IPS-18a (cell line): Measurements from ENCODE around the gene ITPR2.

ENCODE experiments used
- H3K27ac ChIP-seq: one replicate; pipeline ENCODE4 v1.5.1; 2013; ENCODE audit warnings: low read length
- H3K27me3 ChIP-seq: one replicate; pipeline ENCODE4 v1.6.1; 2013; ENCODE audit warnings: mild to moderate bottlenecking, low read length; ENCODE audit not compliant: control insufficient read depth, insufficient read depth
- H3K36me3 ChIP-seq: one replicate; pipeline ENCODE4 v1.6.1; 2013; ENCODE audit warnings: low read depth, low read length; ENCODE audit not compliant: control insufficient read depth
- H3K4me1 ChIP-seq: one replicate; pipeline ENCODE4 v1.6.1; 2013; ENCODE audit warnings: low read depth, low read length; ENCODE audit not compliant: control insufficient read depth
- H3K4me3 ChIP-seq: one replicate; pipeline ENCODE4 v1.5.1; 2013; ENCODE audit warnings: low read length
- H3K9ac ChIP-seq: one replicate; pipeline ENCODE4 v1.6.1; 2013; ENCODE audit warnings: mild to moderate bottlenecking, low read length, moderate library complexity
- H3K9me3 ChIP-seq: one replicate; pipeline ENCODE4 v1.6.1; 2013; ENCODE audit warnings: low read depth, low read length; ENCODE audit not compliant: control insufficient read depth

ITPR2 gene

GRCh38 chr12:26830783-26831551 lies 2.0 kb downstream of the ITPR2 start:
- Histone ChIP-seq H3K27me3 (peaks cover 18% of the 10 kb centered on the region), H3K36me3 (no peaks in the 10 kb centered on the region), H3K27ac (no peak overlapping the region), H3K4me1 (peaks cover 18% of the 10 kb centered on the region), H3K9ac (no peak overlapping the region), H3K9me3 (no peaks in the 10 kb centered on the region), H3K4me3 (peak overlapping the region; percentile 27)

GRCh38 chr12:26830363-26830762 lies 2.6 kb downstream of the ITPR2 start:
- peak overlapping the region; percentile 27 for H3K4me3 ChIP-seq
- H3K9ac ChIP-seq: no peak overlapping the region
- H3K36me3 ChIP-seq: no peaks in the 10 kb centered on the region
- H3K4me1 ChIP-seq: peaks cover 18% of the 10 kb centered on the region
- peaks cover 18% of the 10 kb centered on the region for H3K27me3 ChIP-seq
- no peaks in the 10 kb centered on the region for H3K9me3 ChIP-seq
- H3K27ac ChIP-seq: no peak overlapping the region

- Histone ChIP-seq H3K9ac (no peak overlapping the region), H3K27ac (no peak overlapping the region), H3K4me3 (no peak overlapping the region), H3K36me3 (no peaks in the 10 kb centered on the region), H3K4me1 (peaks cover 18% of the 10 kb centered on the region), H3K9me3 (no peaks in the 10 kb centered on the region), H3K27me3 (peaks cover 15% of the 10 kb centered on the region)
These were observed 4.5 kb downstream of the ITPR2 start for GRCh38 chr12:26828280-26829073.

- Histone ChIP-seq H3K4me1 (peaks cover 23% of the 10 kb centered on the region), H3K27me3 (peaks cover 6% of the 10 kb centered on the region), H3K9ac (no peak overlapping the region), H3K36me3 (no peaks in the 10 kb centered on the region), H3K27ac (no peak overlapping the region), H3K9me3 (no peaks in the 10 kb centered on the region), H3K4me3 (no peak overlapping the region)
These were observed 6.6 kb downstream of the ITPR2 start for GRCh38 chr12:26826437-26826836.

- Histone ChIP-seq H3K9ac (no peak overlapping the region), H3K4me1 (peaks cover 18% of the 10 kb centered on the region), H3K9me3 (no peaks in the 10 kb centered on the region), H3K27ac (no peak overlapping the region), H3K4me3 (no peak overlapping the region), H3K27me3 (no peaks in the 10 kb centered on the region), H3K36me3 (no peaks in the 10 kb centered on the region)
These were observed 7.5 kb downstream of the ITPR2 start for GRCh38 chr12:26825459-26826016.

- no peak overlapping the region for H3K4me3 ChIP-seq
- no peak overlapping the region for H3K27ac ChIP-seq
- H3K4me1 ChIP-seq: peaks cover 13% of the 10 kb centered on the region
- no peaks in the 10 kb centered on the region for H3K27me3 ChIP-seq
- no peaks in the 10 kb centered on the region for H3K36me3 ChIP-seq
- H3K9ac ChIP-seq: no peak overlapping the region
- no peaks in the 10 kb centered on the region for H3K9me3 ChIP-seq
These were observed 9.6 kb downstream of the ITPR2 start for GRCh38 chr12:26823390-26823789.

- Histone ChIP-seq H3K9me3 (no peaks in the 10 kb centered on the region), H3K4me1 (peaks cover 8% of the 10 kb centered on the region), H3K27ac (no peak overlapping the region), H3K36me3 (no peaks in the 10 kb centered on the region), H3K4me3 (no peak overlapping the region), H3K9ac (no peak overlapping the region), H3K27me3 (no peaks in the 10 kb centered on the region)
These were observed 11.0 kb downstream of the ITPR2 start for GRCh38 chr12:26822026-26822425.

GRCh38 chr12:26821212-26821701 lies 11.7 kb downstream of the ITPR2 start:
- Histone ChIP-seq H3K9ac (no peak overlapping the region), H3K4me1 (peaks cover 8% of the 10 kb centered on the region), H3K9me3 (no peaks in the 10 kb centered on the region), H3K36me3 (no peaks in the 10 kb centered on the region), H3K4me3 (no peak overlapping the region), H3K27ac (no peak overlapping the region), H3K27me3 (no peaks in the 10 kb centered on the region)

- no peaks in the 10 kb centered on the region for H3K36me3 ChIP-seq
- H3K27me3 ChIP-seq: no peaks in the 10 kb centered on the region
- H3K4me3 ChIP-seq: no peak overlapping the region
- peaks cover 8% of the 10 kb centered on the region for H3K4me1 ChIP-seq
- H3K9me3 ChIP-seq: no peaks in the 10 kb centered on the region
- H3K9ac ChIP-seq: no peak overlapping the region
- no peak overlapping the region for H3K27ac ChIP-seq
These were observed 14.4 kb downstream of the ITPR2 start for GRCh38 chr12:26818636-26819035.

- Histone ChIP-seq H3K36me3 (no peaks in the 10 kb centered on the region), H3K9me3 (no peaks in the 10 kb centered on the region), H3K4me1 (peaks cover 8% of the 10 kb centered on the region), H3K4me3 (no peak overlapping the region), H3K27me3 (no peaks in the 10 kb centered on the region), H3K27ac (no peak overlapping the region), H3K9ac (no peak overlapping the region)
These were observed 14.8 kb downstream of the ITPR2 start for GRCh38 chr12:26818201-26818600.

GRCh38 chr12:26817183-26817591 lies 15.8 kb downstream of the ITPR2 start:
- no peak overlapping the region for H3K4me3 ChIP-seq
- H3K9me3 ChIP-seq: no peaks in the 10 kb centered on the region
- H3K27ac ChIP-seq: no peak overlapping the region
- H3K9ac ChIP-seq: no peak overlapping the region
- no peaks in the 10 kb centered on the region for H3K27me3 ChIP-seq
- H3K36me3 ChIP-seq: no peaks in the 10 kb centered on the region
- peaks cover 3% of the 10 kb centered on the region for H3K4me1 ChIP-seq
